ENCODE results near the gene CHD5. TPM values are rescaled to one million over a fixed set of nuclear protein-coding genes. Genes with fewer than 3 reads are reported as not detected.
A peak's percentile ranks its signal among the peaks of the same experiment; 100 is the strongest.

Gene CHD5
- total RNA-seq, 1 experiment from 2014 or later, result 62.9 TPM

GRCh38 chr1:6209661-6210580, 29.8 kb upstream of the CHD5 start:
- H3K4me3 ChIP-seq (ENCODE audit: low read depth in 2 of 2, low read length in 2 of 2), result peak overlapping the region in 1 of 2 experiments; percentile 18; a peak in 1 of 4 replicates
- DNase-seq (ENCODE audit: low read depth, low spot score) (no peak), ATAC-seq (no peak)
- H3K9me3 ChIP-seq (ENCODE audit: control insufficient read depth, insufficient read depth, low read depth, low read length), result no peaks in the 10 kb centered on the region
- ChIA-PET POLR2A (no interaction called here), CTCF (interaction anchor here (0.6 kb wide), 1 partner anchor 12 kb away, joined by 3 read pairs; no protein-coding TSS in a partner anchor)
- no peak overlapping the region for H3K27ac ChIP-seq (ENCODE audit: low read length)
- H3K36me3 ChIP-seq (ENCODE audit: control insufficient read depth, insufficient read depth, low read length), result peaks cover 2% of the 10 kb centered on the region; the same call in 1 of the 2 replicates
- H3K27me3 ChIP-seq (ENCODE audit: control insufficient read depth, insufficient read depth, low read length), result no peaks in the 10 kb centered on the region
- intact Hi-C loops (cut with micrococcal nuclease; ENCODE audit: unreplicated experiment), result no loop called here
- no TSS peak for BruUV-seq (replicated peaks)
- TF ChIP-seq CTCF (IDR thresholded peaks at IDR 0.05) (no peak), REST (IDR thresholded peaks at IDR 0.05; ENCODE audit: insufficient read depth in 1 of 2, low read depth in 2 of 2, low read length in 1 of 2) (no peak), TCF7L2 (IDR thresholded peaks at IDR 0.05; ENCODE audit: low read depth, low read length) (no peak), SIN3A (IDR thresholded peaks at IDR 0.05; ENCODE audit: borderline replicate concordance, insufficient read depth, low read depth, low read length) (no peak), POLR2AphosphoS5 (IDR thresholded peaks at IDR 0.05; ENCODE audit: low read depth, low read length) (no peak)
- H3K4me1 ChIP-seq (ENCODE audit: control insufficient read depth, insufficient read depth, low read length), result peaks cover 5% of the 10 kb centered on the region
- in situ Hi-C loops (cut with HindIII; ENCODE audit: low pct_unique_long_range_greater_than_20kb, low sequenced_read_pairs), result no loop called here

GRCh38 chr1:6208723-6209660, 28.9 kb upstream of the CHD5 start:
- BruUV-seq (replicated peaks), result no TSS peak
- POLR2A ChIA-PET, result no interaction called here
- intact Hi-C loops (cut with micrococcal nuclease; ENCODE audit: unreplicated experiment) (no loop called here), in situ Hi-C loops (cut with HindIII; ENCODE audit: low pct_unique_long_range_greater_than_20kb, low sequenced_read_pairs) (no loop called here)
- Histone ChIP-seq H3K4me3 (ENCODE audit: low read depth in 2 of 2, low read length in 2 of 2) (peak overlapping the region in 1 of 2 experiments; percentile 18; a peak in 1 of 4 replicates), H3K36me3 (ENCODE audit: control insufficient read depth, insufficient read depth, low read length) (peaks cover 2% of the 10 kb centered on the region; the same call in 1 of the 2 replicates), H3K4me1 (ENCODE audit: control insufficient read depth, insufficient read depth, low read length) (peaks cover 5% of the 10 kb centered on the region), H3K9me3 (ENCODE audit: control insufficient read depth, insufficient read depth, low read depth, low read length) (no peaks in the 10 kb centered on the region), H3K27ac (ENCODE audit: low read length) (no peak overlapping the region), H3K27me3 (ENCODE audit: control insufficient read depth, insufficient read depth, low read length) (no peaks in the 10 kb centered on the region)
- DNase-seq (ENCODE audit: low read depth, low spot score) (no peak), ATAC-seq (no peak)
- TF ChIP-seq CTCF (IDR thresholded peaks at IDR 0.05) (0 out of 2 replicates have a peak, but pooled peaks have one; percentile 22), TCF7L2 (IDR thresholded peaks at IDR 0.05; ENCODE audit: low read depth, low read length) (no peak)
- CTCF ChIA-PET, result interaction anchor here (0.6 kb wide), 1 partner anchor 13 kb away, joined by 3 read pairs; no protein-coding TSS in a partner anchor
